ENCODE results near the gene SP4.

- TF ChIP-seq CTCF (IDR thresholded peaks at IDR 0.05) (no peak), EP300 (IDR thresholded peaks at IDR 0.05) (no peak), POLR2A (IDR thresholded peaks at IDR 0.05) (no peak)
Measured at GRCh38 chr7:21422751-21423150, 5.1 kb upstream of the SP4 start.

Measured in tibial nerve (tissue), 4 donors.